HEK293 (cell line): ENCODE results near the gene DNAJC3.
A peak's percentile ranks its signal among the peaks of the same experiment; 100 is the strongest.

Experiments
- FEZF1 ChIP-seq: fragments of 450-650 bp; formaldehyde crosslinking; IDR thresholded peaks from 2 replicates; pipeline ENCODE4 v1.5.1; 2016; ENCODE audit warnings: missing biosample characterization, missing genetic modification characterization
- GFI1B ChIP-seq: fragments of 450-650 bp; formaldehyde crosslinking; IDR thresholded peaks from 2 replicates; pipeline ENCODE4 v1.5.1; 2016; ENCODE audit warnings: missing biosample characterization, missing genetic modification characterization
- GLI2 ChIP-seq: fragments of 450-650 bp; formaldehyde crosslinking; IDR thresholded peaks from 2 replicates; pipeline ENCODE4; 2017; ENCODE audit warnings: missing biosample characterization, missing genetic modification characterization, low read depth, borderline replicate concordance
- GLIS1 ChIP-seq: fragments of 450-650 bp; formaldehyde crosslinking; IDR thresholded peaks from 2 replicates; pipeline ENCODE4 v1.5.1; 2016; ENCODE audit warnings: missing biosample characterization, missing genetic modification characterization
- GLIS2 ChIP-seq: fragments of 450-650 bp; formaldehyde crosslinking; IDR thresholded peaks from 2 replicates; pipeline ENCODE4 v1.5.1; 2016; ENCODE audit warnings: missing biosample characterization, missing genetic modification characterization
- KLF16 ChIP-seq: fragments of 450-650 bp; formaldehyde crosslinking; IDR thresholded peaks from 2 replicates; pipeline ENCODE4 v1.5.1; 2017; ENCODE audit warnings: missing biosample characterization, missing genetic modification characterization
- KLF9 ChIP-seq: fragments of 450-650 bp; formaldehyde crosslinking; IDR thresholded peaks from 2 replicates; pipeline ENCODE4 v1.5.1; 2016; ENCODE audit warnings: missing biosample characterization, missing genetic modification characterization, low read depth
- MZF1 ChIP-seq: fragments of 450-650 bp; formaldehyde crosslinking; IDR thresholded peaks from 2 replicates; pipeline ENCODE4 v1.5.1; 2017; ENCODE audit warnings: missing biosample characterization, missing genetic modification characterization, borderline replicate concordance
- PRDM4 ChIP-seq: fragments of 450-650 bp; formaldehyde crosslinking; IDR thresholded peaks from 2 replicates; pipeline ENCODE4 v1.5.1; 2017; ENCODE audit warnings: missing biosample characterization, missing genetic modification characterization
- RBAK ChIP-seq: fragments of 450-650 bp; formaldehyde crosslinking; IDR thresholded peaks from 2 replicates; pipeline ENCODE4 v1.5.1; 2016; ENCODE audit warnings: missing biosample characterization, missing genetic modification characterization
- SP2 ChIP-seq: fragments of 450-650 bp; formaldehyde crosslinking; IDR thresholded peaks from 2 replicates; pipeline ENCODE4 v1.5.1; 2016; ENCODE audit warnings: missing biosample characterization, missing genetic modification characterization
- SP3 ChIP-seq: fragments of 450-650 bp; formaldehyde crosslinking; IDR thresholded peaks from 2 replicates; pipeline ENCODE4 v1.5.1; 2016; ENCODE audit warnings: missing biosample characterization, missing genetic modification characterization
- YY1 ChIP-seq: fragments of 450-650 bp; formaldehyde crosslinking; IDR thresholded peaks from 2 replicates; pipeline ENCODE4 v1.5.1; 2018; ENCODE audit warnings: missing biosample characterization, missing genetic modification characterization
- ZBTB20 ChIP-seq: fragments of 450-650 bp; formaldehyde crosslinking; IDR thresholded peaks from 2 replicates; pipeline ENCODE4 v1.5.1; 2016; ENCODE audit warnings: missing biosample characterization, missing genetic modification characterization
- ZBTB8A ChIP-seq: fragments of 450-650 bp; formaldehyde crosslinking; IDR thresholded peaks from 2 replicates; pipeline ENCODE4 v1.5.1; 2016; ENCODE audit warnings: missing biosample characterization, missing genetic modification characterization
- ZFP3 ChIP-seq: fragments of 450-650 bp; formaldehyde crosslinking; IDR thresholded peaks from 2 replicates; pipeline ENCODE4 v1.5.1; 2016; ENCODE audit warnings: low read depth, missing biosample characterization, missing genetic modification characterization
- ZIC2 ChIP-seq: fragments of 450-650 bp; formaldehyde crosslinking; IDR thresholded peaks from 2 replicates; pipeline ENCODE4 v1.5.1; 2016; ENCODE audit warnings: missing biosample characterization, missing genetic modification characterization
- ZNF138 ChIP-seq: fragments of 450-650 bp; formaldehyde crosslinking; IDR thresholded peaks from 2 replicates; pipeline ENCODE4 v1.5.1; 2016; ENCODE audit warnings: missing biosample characterization, missing genetic modification characterization, borderline replicate concordance
- ZNF335 ChIP-seq: fragments of 450-650 bp; formaldehyde crosslinking; conservative IDR thresholded peaks from 2 replicates; pipeline ENCODE4 v1.5.1; 2016; ENCODE audit warnings: missing biosample characterization, missing genetic modification characterization
- ZNF350 ChIP-seq: fragments of 450-650 bp; formaldehyde crosslinking; IDR thresholded peaks from 2 replicates; pipeline ENCODE4 v1.5.0; 2017; ENCODE audit warnings: missing biosample characterization, mild to moderate bottlenecking, missing genetic modification characterization
- ZNF423 ChIP-seq: fragments of 450-650 bp; formaldehyde crosslinking; IDR thresholded peaks from 2 replicates; pipeline ENCODE4 v1.5.1; 2016; ENCODE audit warnings: missing biosample characterization, missing genetic modification characterization
- ZNF501 ChIP-seq: fragments of 450-650 bp; formaldehyde crosslinking; IDR thresholded peaks from 2 replicates; pipeline ENCODE4 v1.5.1; 2016; ENCODE audit warnings: missing biosample characterization, missing genetic modification characterization
- ZNF555 ChIP-seq: fragments of 450-650 bp; formaldehyde crosslinking; conservative IDR thresholded peaks from 2 replicates; pipeline ENCODE4 v1.5.1; 2017; ENCODE audit warnings: missing biosample characterization, mild to moderate bottlenecking, missing genetic modification characterization, inconsistent platforms
- ZNF623 ChIP-seq: fragments of 450-650 bp; formaldehyde crosslinking; IDR thresholded peaks from 2 replicates; pipeline ENCODE4 v1.5.1; 2016; ENCODE audit warnings: missing biosample characterization, missing genetic modification characterization
- ZNF629 ChIP-seq: fragments of 450-650 bp; formaldehyde crosslinking; IDR thresholded peaks from 2 replicates; pipeline ENCODE4 v1.5.1; 2017; ENCODE audit warnings: missing biosample characterization, missing genetic modification characterization
- ZNF660 ChIP-seq: fragments of 450-650 bp; IDR thresholded peaks from 2 replicates; pipeline ENCODE4 v1.5.1; 2018; ENCODE audit warnings: missing biosample characterization, mild to moderate bottlenecking, missing genetic modification characterization
- ZNF837 ChIP-seq: fragments of 450-650 bp; formaldehyde crosslinking; IDR thresholded peaks from 2 replicates; pipeline ENCODE4 v1.5.1; 2016; ENCODE audit warnings: missing biosample characterization, missing genetic modification characterization
- TF ChIP-seq, protein P1 (sequence below): fragments of 450-650 bp; formaldehyde crosslinking; IDR thresholded peaks from 2 replicates; pipeline ENCODE4 v1.5.1; 2016; ENCODE audit warnings: missing biosample characterization, missing genetic modification characterization
- TF ChIP-seq, protein P2 (sequence below): fragments of 450-650 bp; formaldehyde crosslinking; IDR thresholded peaks from 2 replicates; pipeline ENCODE4 v1.5.1; 2017; ENCODE audit warnings: missing biosample characterization, missing genetic modification characterization
- TF ChIP-seq, protein P3 (sequence below): fragments of 450-650 bp; formaldehyde crosslinking; IDR thresholded peaks from 2 replicates; pipeline ENCODE4 v1.5.1; 2017; ENCODE audit warnings: missing biosample characterization, missing genetic modification characterization
- TF ChIP-seq, protein P4 (sequence below): fragments of 450-650 bp; formaldehyde crosslinking; IDR thresholded peaks from 2 replicates; pipeline ENCODE4 v1.5.1; 2016; ENCODE audit warnings: missing biosample characterization, missing genetic modification characterization

The DNAJC3 gene

DNA sequence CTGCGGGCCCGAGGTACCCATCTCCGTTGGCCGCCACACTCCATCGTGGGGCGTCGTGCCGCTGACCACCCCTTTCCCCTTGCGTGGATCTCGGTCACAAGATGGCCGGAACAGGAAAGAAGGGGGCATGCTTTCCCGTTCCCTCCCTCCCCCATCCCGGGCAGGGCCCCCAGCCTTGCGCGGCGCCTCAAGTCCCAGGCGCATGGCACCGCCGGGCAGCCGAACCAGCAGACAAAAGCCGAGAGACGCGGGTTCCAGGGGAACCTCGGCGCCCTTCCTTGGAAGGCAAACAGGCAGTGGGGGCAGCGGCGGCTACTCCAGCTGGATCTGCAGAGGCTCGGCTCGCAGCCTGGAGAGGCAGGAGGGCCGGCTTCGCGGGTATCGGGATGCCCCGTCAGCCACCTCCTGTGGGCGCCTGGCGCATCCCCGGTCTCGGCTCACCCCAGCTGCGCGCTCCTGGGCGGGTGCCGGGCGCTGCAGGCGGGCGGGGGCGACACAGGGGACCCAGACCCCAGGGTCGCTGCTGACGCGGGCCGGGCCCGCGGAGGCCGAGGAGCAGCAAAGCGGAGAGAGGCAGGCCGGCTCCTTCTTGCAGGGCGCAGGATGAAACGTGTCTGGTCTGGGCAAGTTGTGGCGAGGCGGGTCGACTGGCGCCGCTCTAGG, 32.9 kb upstream of the DNAJC3 start (continued):
- TF ChIP-seq, protein P1, sequence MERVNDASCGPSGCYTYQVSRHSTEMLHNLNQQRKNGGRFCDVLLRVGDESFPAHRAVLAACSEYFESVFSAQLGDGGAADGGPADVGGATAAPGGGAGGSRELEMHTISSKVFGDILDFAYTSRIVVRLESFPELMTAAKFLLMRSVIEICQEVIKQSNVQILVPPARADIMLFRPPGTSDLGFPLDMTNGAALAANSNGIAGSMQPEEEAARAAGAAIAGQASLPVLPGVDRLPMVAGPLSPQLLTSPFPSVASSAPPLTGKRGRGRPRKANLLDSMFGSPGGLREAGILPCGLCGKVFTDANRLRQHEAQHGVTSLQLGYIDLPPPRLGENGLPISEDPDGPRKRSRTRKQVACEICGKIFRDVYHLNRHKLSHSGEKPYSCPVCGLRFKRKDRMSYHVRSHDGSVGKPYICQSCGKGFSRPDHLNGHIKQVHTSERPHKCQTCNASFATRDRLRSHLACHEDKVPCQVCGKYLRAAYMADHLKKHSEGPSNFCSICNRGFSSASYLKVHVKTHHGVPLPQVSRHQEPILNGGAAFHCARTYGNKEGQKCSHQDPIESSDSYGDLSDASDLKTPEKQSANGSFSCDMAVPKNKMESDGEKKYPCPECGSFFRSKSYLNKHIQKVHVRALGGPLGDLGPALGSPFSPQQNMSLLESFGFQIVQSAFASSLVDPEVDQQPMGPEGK = peak; percentile 87
- TF ChIP-seq GLIS1 (tag by site-specific recombination) (peak; percentile 63), GLIS2 (tag by site-specific recombination) (peak; percentile 87), ZNF629 (tag by site-specific recombination) (no peak), ZNF555 (tag by site-specific recombination) (no peak), YY1 (tag by site-specific recombination) (peak; percentile 62), ZBTB8A (tag by site-specific recombination) (peak; percentile 75), KLF9 (tag by site-specific recombination) (peak; percentile 39; the same call in 1 of the 2 replicates), FEZF1 (no peak), RBAK (tag by site-specific recombination) (no peak), GFI1B (tag by site-specific recombination) (no peak), ZNF350 (tag by site-specific recombination) (no peak), ZNF660 (peak; percentile 21), ZNF138 (tag by site-specific recombination) (no peak), ZNF837 (no peak), ZIC2 (tag by site-specific recombination) (peak; percentile 66), KLF16 (tag by site-specific recombination) (no peak), ZBTB20 (tag by site-specific recombination) (peak; percentile 58; the same call in 1 of the 2 replicates), SP3 (tag by site-specific recombination) (0 out of 2 replicates have a peak, but pooled peaks have one; percentile 19), ZNF335 (tag by site-specific recombination) (peak; percentile 65), SP2 (tag by site-specific recombination) (peak; percentile 77), MZF1 (tag by site-specific recombination) (no peak), ZFP3 (tag by site-specific recombination) (no peak), ZNF501 (tag by site-specific recombination) (0 out of 2 replicates have a peak, but pooled peaks have one; percentile 54), PRDM4 (tag by site-specific recombination) (no peak), ZNF423 (tag by site-specific recombination) (0 out of 2 replicates have a peak, but pooled peaks have one; percentile 35), ZNF623 (tag by site-specific recombination) (no peak; the same call in 1 of the 2 replicates), GLI2 (tag by site-specific recombination) (no peak)
- TF ChIP-seq, protein P2, sequence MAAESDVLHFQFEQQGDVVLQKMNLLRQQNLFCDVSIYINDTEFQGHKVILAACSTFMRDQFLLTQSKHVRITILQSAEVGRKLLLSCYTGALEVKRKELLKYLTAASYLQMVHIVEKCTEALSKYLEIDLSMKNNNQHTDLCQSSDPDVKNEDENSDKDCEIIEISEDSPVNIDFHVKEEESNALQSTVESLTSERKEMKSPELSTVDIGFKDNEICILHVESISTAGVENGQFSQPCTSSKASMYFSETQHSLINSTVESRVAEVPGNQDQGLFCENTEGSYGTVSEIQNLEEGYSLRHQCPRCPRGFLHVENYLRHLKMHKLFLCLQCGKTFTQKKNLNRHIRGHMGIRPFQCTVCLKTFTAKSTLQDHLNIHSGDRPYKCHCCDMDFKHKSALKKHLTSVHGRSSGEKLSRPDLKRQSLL = no peak
- TF ChIP-seq, protein P3, sequence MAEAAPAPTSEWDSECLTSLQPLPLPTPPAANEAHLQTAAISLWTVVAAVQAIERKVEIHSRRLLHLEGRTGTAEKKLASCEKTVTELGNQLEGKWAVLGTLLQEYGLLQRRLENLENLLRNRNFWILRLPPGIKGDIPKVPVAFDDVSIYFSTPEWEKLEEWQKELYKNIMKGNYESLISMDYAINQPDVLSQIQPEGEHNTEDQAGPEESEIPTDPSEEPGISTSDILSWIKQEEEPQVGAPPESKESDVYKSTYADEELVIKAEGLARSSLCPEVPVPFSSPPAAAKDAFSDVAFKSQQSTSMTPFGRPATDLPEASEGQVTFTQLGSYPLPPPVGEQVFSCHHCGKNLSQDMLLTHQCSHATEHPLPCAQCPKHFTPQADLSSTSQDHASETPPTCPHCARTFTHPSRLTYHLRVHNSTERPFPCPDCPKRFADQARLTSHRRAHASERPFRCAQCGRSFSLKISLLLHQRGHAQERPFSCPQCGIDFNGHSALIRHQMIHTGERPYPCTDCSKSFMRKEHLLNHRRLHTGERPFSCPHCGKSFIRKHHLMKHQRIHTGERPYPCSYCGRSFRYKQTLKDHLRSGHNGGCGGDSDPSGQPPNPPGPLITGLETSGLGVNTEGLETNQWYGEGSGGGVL (tag by site-specific recombination) = no peak; the same call in 1 of the 2 replicates
- TF ChIP-seq, protein P4, sequence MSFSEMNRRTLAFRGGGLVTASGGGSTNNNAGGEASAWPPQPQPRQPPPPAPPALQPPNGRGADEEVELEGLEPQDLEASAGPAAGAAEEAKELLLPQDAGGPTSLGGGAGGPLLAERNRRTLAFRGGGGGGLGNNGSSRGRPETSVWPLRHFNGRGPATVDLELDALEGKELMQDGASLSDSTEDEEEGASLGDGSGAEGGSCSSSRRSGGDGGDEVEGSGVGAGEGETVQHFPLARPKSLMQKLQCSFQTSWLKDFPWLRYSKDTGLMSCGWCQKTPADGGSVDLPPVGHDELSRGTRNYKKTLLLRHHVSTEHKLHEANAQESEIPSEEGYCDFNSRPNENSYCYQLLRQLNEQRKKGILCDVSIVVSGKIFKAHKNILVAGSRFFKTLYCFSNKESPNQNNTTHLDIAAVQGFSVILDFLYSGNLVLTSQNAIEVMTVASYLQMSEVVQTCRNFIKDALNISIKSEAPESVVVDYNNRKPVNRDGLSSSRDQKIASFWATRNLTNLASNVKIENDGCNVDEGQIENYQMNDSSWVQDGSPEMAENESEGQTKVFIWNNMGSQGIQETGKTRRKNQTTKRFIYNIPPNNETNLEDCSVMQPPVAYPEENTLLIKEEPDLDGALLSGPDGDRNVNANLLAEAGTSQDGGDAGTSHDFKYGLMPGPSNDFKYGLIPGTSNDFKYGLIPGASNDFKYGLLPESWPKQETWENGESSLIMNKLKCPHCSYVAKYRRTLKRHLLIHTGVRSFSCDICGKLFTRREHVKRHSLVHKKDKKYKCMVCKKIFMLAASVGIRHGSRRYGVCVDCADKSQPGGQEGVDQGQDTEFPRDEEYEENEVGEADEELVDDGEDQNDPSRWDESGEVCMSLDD (tag by site-specific recombination) = peak; percentile 65; the same call in 1 of the 2 replicates
